Right kidney (tissue), 9 donors: ENCODE data around the gene C5orf63.
A peak's percentile ranks its signal among the peaks of the same experiment; 100 is the strongest.
"Not testable (repeated sequence)": the region's sequence is repeated elsewhere in the genome, so short reads cannot be mapped to it uniquely, and the experiment has no call there.

Experiments
- DNase-seq: peaks from one replicate; pipeline ENCODE4 v3.0.0-alpha.2; 2016
- long read RNA-seq, 8 donors: transcript quantifications; one replicate each; lab custom pipeline, GENCODE V29; 2026

The C5orf63 gene
- long read RNA-seq, donor 1, full-length matches to known transcripts: 2 of 2 reads
- long read RNA-seq, donor 1, partial matches to known transcripts: 0 of 2 reads
- long read RNA-seq, donor 1, other reads (novel, unspliced or antisense): 0 of 2 reads
- long read RNA-seq, donor 2, full-length matches to known transcripts: 1 of 1 reads
- long read RNA-seq, donor 2, partial matches to known transcripts: 0 of 1 reads
- long read RNA-seq, donor 2, other reads (novel, unspliced or antisense): 0 of 1 reads
- long read RNA-seq, donor 3: 0 reads
- long read RNA-seq, donor 4, partial matches to known transcripts: 0 of 1 reads
- long read RNA-seq, donor 4, other reads (novel, unspliced or antisense): 0 of 1 reads
- long read RNA-seq, donor 5, full-length matches to known transcripts: 3 of 3 reads
- long read RNA-seq, donor 5, partial matches to known transcripts: 0 of 3 reads
- long read RNA-seq, donor 5, other reads (novel, unspliced or antisense): 0 of 3 reads
- long read RNA-seq, donor 6, full-length matches to known transcripts: 1 of 1 reads
- long read RNA-seq, donor 6, partial matches to known transcripts: 0 of 1 reads
- long read RNA-seq, donor 6, other reads (novel, unspliced or antisense): 0 of 1 reads
- long read RNA-seq, donor 7, partial matches to known transcripts: 0 of 2 reads
- long read RNA-seq, donor 7, other reads (novel, unspliced or antisense): 0 of 2 reads
- long read RNA-seq, donor 8, full-length matches to known transcripts: 2 of 2 reads
- long read RNA-seq, donor 8, partial matches to known transcripts: 0 of 2 reads
- long read RNA-seq, donor 8, other reads (novel, unspliced or antisense): 0 of 2 reads

DNA sequence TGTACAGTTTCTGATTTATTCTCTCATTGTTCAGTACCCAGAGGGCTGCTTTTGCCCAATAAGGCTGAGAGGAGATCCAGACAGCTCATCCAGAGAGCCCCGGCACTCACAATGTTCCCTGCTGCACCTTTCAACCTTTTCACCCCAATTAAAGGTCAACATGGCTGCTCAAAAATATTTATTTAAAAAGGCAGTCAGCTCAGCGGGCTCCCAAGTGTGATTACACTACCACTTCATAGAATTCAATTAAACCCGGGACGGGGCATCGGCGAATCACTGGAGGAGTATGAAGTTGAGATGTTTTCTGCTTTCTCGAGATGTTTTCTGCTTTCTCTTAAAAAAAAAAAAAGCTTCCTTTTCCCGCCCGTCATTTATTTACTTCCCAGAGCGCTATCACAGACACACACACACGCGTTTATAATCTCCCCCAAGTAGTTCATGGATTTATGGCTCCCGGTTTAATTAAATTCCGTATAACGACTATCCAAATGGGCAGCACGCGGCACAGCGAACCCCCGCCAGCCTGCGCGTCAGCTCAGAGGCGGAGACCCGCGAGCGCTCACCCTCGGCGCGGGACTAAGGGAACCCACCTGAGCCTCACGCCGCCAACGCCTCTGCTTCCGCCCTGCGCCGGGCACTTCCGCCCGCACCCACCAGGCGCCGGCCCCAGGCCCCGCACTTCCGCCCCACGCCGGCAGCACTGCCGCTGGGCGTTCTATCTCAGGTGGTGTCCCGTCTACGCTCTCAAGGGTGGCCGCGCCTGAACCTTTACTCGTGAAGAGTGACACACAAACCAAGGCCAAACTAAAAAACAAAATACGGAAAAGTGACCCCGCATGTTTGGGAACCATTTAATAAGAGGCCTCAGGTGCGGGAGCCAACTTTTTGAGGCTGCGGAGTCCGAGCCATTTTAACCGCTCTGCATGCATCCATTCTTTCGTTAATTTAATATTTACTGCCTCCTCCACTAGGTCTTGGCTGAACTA is at the start of gene C5orf63:
TSS of gene C5orf63 (minus strand) at position 642 of the 986 bp plus-strand sequence. CDS start 14,507 bp downstream, outside the sequence.
- peak; percentile 71 for DNase-seq

DNA sequence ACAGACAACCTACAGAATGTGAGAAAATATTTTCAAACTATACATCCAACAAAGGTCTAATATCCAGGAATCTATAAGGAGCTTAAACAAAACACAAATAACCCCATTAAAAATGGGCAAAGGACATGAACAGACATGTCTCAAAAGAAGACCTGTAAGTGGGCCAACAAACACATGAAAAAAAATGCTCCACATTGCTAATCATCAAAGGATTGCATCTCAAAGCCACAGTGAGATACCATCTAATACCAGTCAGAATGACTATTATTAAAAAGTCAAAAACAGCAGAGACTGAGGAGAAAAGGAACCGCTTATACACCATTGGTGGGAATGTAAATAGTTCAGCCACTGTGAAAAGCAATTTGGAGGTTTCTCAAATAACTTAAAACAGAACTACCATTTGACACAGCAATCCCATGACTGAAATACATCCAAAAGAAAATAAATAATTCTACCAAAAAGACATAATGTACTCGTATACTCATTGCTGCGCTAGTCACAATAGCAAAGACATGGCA is 39.1 kb upstream of the C5orf63 start:
- no peak for DNase-seq

- DNase-seq: no peak
Observed at GRCh38 chr5:127111112-127111511, 37.8 kb upstream of the C5orf63 start.

- DNase-seq: not testable (repeated sequence)
Observed at GRCh38 chr5:127108624-127109260, 35.4 kb upstream of the C5orf63 start.

DNA sequence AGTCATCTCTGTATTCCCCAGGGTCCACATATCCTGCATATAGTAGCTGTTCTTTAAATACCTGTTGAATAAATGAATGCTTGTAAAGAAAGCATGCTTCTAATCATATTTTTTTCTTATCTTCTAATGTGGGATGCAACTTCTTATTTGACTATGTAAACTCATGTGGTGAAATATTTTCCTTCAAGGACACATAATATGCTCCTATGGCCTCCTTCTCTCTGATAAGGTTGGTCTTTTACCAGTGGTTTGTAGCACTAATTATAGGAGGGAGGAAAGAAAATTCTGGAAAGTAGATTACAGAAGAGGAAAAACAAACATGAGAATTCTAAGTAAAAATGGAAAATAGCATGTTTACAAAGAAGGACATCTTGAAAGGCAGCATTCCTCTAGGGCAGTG is 28.6 kb upstream of the C5orf63 start:
- DNase-seq: no peak

- DNase-seq: no peak
Observed at GRCh38 chr5:127101533-127101932, 28.2 kb upstream of the C5orf63 start.

DNA sequence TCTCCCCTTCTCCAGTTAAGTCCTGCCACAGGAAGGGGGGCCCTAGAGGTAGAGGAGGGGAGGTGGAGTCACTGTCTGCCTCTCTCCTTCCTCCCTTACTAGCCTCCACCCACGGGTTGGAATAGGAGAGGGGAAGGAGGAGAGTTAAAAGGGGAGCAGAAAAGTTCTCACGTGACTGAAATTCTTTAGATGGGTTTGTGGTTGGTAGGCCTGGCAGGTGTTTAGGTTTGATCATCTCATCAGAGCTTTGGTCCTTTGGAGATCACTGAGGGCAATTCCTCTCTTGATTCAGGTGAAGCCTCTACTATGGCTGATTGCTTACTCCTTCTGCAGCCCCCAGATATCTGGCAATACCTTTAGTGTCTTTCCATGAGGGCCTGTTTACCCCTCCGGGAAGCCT is 24.9 kb upstream of the C5orf63 start:
- DNase-seq: no peak

- no peak for DNase-seq
Observed at GRCh38 chr5:127097278-127097677, 24.0 kb upstream of the C5orf63 start.

DNA sequence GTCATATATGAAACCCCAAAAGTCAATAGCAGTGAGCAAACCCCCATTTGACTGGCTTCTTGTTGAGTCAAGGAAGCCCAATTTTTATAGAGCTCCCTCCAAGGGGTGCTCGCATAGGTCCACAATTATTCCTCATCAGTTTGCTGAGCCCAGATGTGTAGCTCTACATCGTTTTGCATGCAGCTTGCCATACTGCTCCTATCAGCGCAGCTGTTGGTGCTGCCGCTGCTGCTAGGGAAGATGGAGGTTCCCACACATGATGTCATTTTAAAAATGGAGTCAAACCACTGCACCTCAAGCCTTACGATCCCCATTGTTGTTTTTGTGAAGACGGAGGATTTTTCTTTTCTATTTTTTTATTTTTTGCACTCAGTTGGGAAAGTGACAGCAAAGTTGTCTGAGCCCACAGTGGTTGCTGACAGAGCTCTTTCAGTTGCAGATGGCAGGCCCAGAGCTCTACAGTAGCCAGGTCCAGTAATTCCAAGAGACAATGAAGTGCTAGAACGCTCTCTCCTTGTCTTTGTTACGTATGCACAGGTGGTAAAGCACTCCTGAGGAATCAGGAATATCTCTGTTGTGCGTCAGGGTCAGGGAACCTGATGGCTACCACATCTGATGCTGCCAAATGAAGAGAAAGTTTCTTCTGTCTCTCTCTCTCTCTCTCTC is 23.2 kb upstream of the C5orf63 start:
- DNase-seq: no peak

- DNase-seq: no peak
Observed at GRCh38 chr5:127094161-127094814, 21.0 kb upstream of the C5orf63 start.

DNA sequence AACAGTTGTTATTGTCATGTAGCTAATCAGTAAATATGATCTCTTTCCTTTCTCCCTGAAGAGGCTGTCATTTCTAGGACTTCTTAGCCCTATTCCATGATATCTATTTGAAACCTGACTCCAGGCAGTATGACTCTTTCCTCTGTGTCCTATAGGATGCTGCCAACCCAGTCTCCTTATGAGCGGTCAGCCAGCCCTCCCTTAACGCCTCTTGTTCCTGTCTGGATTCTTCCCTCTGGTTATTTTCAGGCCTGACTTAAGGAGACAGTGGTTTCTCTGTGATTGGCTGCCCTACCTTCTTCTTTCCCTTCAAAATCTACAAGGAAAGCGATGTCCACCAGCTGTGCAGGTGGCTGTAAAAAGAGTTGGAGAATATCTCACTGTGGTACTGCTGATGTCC is 19.4 kb upstream of the C5orf63 start:
- DNase-seq: no peak

DNA sequence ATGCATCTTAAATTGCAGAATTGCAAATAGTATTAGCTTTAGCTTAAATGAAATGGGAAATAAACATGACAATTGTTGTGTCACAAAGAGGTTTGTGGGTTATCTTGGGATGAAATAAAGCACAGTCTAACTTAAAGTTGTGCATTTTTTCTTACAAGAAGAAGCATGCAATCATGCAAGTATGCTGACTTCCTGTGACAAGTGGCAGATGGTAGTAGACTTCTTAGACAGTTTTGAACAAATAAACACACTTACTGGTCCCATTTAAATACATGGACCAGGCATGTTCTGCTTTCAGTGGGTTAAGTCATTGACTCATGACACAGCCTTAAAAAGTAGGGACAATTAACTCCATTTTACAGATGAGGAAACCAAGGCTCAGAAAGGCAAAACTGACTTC is 15.9 kb upstream of the C5orf63 start:
- no peak for DNase-seq

- DNase-seq: no peak
Observed at GRCh38 chr5:127088251-127088650, 14.9 kb upstream of the C5orf63 start.

- DNase-seq: no peak
Observed at GRCh38 chr5:127086589-127086988, 13.3 kb upstream of the C5orf63 start.

GRCh38 chr5:127085796-127086195 is 12.5 kb upstream of the C5orf63 start:
- no peak for DNase-seq

DNA sequence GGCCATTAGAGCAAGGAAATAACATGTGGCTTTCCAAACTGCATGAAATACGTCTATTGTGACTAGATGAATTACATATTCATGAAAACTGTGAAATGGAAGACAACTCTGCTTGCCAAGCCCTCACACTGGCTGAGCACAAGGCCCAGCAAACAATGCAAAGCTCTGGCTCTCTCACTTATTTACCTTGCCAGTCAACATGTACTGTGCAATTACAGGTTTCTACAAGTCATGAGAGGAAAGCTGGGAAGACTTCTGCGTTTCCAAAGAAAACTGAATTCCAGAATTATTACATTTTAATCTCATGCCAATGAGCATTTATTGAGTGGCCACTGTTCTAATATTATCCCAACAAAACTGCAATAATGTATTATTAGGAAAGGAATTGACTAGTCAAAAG is 12.1 kb upstream of the C5orf63 start:
- DNase-seq: no peak

DNA sequence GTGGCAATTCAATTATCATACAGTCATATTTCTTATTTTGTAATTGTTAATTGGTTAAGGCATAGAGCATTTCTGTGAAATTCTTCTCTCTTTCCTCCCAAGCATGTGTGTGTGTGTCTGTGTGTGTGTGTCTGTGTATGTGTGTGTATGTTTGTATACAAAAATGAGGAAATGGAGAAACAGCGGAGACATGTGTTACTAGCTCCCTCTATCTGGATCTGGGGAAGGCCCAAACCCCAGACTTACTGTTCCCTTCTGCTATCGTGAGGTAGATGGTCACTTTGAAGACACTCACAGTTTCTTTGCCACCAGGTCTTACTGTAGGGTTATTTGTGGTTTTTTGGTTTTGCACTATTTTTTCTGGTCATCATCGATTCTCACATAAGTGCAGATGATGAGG is 11.4 kb upstream of the C5orf63 start:
- DNase-seq: no peak

- no peak for DNase-seq
Observed at GRCh38 chr5:127083711-127084110, 10.4 kb upstream of the C5orf63 start.

GRCh38 chr5:127079994-127080491 is 6.7 kb upstream of the C5orf63 start:
- no peak for DNase-seq

DNA sequence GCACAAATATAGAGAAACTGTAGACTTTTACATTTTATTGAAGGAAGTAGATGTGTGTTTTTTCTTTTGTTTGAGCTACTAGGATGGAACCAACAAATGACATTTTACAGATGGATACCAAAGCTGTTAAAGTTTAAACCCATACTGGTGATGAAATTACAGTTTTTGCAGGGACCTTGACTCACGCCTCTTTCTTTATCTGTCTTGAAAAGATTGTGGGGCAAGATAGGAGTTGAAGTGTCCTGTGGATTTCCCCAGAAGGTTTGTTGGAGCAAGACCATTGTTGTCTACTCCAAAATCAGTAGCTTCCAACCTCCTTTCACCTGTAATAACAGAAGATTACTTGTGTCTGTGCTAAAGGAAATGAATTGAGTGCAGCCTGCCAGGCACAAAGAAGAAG is 4.1 kb upstream of the C5orf63 start:
- no peak for DNase-seq
